GM19438 (cell line): ENCODE data around the gene C4B.
"Not testable (repeated sequence)": the region's sequence is repeated elsewhere in the genome, so short reads cannot be mapped to it uniquely, and the experiment has no call there.

Experiments
- ATAC-seq: cut with Tn5 transposase; IDR thresholded peaks from one replicate; pipeline ENCODE4 v1.9.1; 2021; ENCODE audit warnings: low read depth; ENCODE audit not compliant: unreplicated experiment

C4B gene

DNA sequence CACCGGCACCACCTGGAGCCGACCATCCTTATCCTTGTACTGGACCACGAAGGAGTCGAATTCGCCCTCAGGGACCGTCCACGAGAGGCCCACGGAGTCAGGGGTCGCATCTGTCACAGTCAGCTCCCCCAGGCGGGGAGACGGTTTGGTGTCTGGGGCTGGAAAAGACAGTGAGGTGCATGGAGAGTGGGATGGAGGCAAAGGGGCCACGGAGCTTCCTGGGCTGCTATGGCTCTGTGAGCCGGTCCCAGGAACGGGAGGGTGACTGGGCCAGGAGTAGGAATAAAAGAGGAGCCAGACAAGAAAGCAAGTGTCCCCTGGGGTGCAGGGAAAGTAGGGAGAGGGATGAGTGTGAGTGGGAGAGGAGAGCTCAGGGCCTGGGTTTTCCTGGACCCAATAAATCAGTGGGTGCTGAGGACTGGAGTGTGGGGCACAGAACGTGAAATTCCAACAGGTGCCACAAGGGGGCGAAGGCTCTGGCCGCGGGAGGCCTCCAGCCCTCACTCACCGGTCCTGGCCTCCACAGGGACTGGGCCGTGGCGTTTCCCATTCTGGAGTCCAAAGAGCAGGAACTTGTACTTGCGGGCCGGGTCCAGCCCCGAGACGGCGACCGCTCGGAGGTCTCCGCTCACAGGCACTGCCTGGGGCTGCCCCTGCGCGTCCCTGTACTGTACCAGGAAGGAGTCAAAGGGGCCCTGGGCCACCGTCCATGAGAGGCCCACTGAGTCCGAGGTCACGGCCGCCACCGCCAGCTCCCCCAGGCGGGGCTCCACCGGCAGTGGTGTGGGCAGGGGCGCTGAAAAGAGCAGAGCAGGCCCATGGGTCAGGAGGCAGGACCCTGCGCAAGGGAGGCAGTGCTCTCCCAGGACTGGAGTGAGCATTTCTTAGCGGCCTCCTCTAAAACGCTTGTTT, 33.5 kb downstream of the C4B start:
- no peak for ATAC-seq

DNA sequence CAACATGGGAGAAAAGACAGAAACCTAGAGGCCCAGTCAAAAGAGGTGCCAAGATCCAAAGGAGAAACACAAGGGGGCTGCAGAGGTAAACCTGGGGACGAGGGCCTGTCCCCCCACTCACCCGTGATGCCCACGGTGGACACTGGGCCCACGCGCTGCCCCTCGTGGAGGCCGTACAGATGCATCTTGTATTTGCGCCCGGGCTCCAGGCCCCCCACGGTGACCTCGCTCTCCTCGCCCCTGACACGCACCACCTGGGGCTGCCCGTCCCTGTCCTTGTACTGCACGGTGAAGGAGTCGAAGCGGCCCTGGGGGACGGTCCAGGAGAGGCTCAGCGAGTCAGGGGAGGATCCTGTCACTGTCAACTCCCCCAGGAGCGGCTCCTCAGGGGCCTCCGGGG, 34.6 kb downstream of the C4B start:
- ATAC-seq, result not testable (repeated sequence)

DNA sequence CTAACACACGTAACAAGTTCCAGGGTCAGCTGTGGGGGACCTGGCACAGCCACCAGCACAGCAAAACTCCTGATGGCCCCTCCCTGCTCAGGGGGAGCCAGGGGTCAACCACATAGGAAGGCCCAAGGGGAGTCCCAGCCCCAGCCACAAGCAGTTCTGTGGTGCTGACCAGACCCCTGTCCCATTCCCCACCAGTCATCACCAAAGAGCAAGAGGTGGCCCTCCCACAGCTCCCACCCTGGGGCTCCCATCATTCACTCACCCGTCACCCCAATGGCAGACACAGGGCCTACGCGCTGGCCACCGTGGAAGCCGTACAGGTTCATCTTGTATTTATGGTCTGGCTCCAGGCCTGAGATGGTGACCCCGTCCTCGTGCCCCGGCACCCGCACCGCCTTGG, 35.1 kb downstream of the C4B start:
- not testable (repeated sequence) for ATAC-seq

DNA sequence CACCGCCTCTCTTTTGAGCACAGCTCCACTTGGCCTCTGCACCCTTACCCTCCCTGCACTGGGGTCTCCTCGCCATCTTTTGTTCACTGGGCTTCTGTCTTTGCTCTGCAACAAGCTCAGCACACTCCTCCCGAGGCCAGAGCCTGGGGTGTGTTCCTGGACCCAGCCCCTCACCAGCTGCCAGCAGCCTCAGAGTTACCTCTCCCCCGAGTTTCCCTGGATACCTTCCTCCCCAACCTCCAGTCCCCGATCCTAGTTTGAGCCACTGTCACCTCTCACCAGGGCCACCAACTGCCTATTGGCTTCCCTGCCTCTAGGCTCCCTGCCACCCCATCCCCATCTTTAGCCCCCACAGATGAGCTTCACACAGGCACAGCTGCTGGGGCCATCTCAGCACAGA, 36.0 kb downstream of the C4B start:
- no peak for ATAC-seq

DNA sequence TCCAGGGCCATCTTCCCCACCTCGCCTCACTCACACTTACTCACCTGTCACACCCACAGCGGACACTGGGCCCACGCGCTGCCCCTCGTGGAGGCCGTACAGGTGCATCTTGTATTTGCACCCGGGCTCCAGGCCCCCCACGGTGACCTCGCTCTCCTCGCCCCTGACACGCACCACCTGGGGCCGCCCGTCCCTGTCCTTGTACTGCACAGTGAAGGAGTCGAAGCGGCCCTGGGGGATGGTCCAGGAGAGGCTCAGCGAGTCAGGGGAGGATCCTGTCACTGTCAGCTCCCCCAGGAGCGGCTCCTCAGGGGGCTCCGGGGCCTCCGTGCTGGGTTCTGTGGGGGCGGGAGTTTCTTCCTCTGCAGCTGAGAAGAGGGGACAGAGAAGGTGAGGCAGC, 38.0 kb downstream of the C4B start:
- ATAC-seq, result not testable (repeated sequence)

DNA sequence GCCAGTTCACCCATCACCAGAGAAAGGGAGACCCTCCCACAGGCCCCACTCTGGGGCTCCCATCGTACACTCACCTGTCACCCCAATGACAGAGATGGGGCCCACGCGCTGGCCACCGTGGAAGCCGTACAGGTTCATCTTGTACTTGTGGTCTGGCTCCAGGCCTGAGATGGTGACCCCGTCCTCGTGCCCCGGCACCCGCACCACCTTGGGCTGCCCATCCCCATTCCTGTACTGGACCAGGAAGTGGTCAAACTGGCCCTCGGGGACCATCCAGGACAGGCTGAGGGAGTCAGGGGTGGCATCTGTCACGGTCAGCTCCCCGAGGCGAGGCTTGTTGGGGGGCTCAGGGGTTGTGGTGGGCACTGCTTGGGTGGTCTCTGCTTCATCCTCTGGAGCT, 38.7 kb downstream of the C4B start:
- ATAC-seq, result not testable (repeated sequence)

DNA sequence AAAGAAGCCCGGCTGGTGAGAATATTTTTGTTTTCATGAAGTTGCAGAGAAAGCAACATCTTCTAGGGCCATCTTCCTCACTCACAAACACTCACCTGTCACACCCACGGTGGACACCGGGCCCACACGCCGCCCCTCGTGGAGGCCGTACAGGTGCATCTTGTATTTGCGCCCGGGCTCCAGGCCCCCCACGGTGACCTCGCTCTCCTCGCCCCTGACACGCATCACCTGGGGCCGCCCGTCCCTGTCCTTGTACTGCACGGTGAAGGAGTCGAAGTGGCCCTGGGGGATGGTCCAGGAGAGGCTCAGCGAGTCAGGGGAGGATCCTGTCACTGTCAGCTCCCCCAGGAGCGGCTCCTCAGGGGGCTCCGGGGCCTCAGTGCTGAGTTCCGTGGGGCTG, 41.2 kb downstream of the C4B start:
- not testable (repeated sequence) for ATAC-seq

DNA sequence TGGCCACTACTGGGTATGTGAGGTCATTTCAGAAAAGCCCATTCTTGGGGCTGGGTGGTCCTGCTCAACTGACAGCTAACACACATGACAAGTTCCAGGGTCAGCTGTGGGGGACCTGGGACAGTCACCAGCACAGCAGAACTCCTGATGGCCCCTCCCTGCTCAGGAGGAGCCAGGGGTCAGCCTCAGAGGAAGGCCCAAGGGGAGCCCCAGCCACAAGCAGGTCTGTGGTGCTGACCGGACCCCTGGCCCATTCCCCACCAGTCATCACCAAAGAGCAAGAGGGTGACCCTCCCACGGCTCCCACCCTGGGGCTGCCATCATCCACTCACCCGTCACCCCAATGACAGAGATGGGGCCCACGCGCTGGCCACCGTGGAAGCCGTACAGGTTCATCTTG, 41.7 kb downstream of the C4B start:
- ATAC-seq, result no peak

DNA sequence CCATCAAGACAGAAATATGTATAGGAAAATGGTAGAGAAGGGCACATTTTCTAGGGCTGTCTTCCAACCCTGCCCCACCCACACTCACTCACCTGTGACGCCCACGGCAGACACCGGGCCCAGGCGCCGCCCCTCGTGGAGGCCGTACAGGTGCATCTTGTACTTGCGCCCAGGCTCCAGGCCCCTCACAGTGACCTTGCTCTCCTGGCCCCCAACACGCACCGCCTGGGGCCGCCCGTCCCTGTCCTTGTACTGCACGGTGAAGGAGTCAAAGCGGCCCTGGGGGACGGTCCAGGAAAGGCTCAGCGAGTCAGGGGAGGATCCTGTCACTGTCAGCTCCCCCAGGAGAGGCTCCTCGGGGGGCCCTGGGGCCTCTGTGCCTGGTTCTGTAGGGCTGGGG, 43.4 kb downstream of the C4B start:
- ATAC-seq, result no peak

DNA sequence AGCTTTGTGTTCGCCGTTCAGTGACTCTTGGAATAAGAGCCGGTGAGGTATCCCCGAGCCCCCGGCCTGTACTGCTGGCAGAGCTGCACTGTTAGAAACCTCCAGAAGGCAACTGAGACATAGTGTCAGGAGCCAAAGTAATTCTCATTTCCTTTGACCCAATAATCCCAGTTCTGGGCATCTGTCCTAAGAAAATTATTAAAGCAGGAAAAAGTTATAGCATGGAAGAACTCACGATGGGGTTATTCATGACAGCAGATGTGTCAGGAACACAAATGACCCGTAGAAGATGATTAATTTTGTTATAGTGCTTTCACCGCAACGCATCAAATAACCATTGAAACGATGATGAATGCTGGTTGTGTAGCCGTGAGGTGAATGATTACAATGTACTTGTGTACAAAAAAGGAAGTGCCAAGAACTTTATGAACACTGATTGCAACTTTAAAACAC, 43.9 kb downstream of the C4B start:
- no peak for ATAC-seq

DNA sequence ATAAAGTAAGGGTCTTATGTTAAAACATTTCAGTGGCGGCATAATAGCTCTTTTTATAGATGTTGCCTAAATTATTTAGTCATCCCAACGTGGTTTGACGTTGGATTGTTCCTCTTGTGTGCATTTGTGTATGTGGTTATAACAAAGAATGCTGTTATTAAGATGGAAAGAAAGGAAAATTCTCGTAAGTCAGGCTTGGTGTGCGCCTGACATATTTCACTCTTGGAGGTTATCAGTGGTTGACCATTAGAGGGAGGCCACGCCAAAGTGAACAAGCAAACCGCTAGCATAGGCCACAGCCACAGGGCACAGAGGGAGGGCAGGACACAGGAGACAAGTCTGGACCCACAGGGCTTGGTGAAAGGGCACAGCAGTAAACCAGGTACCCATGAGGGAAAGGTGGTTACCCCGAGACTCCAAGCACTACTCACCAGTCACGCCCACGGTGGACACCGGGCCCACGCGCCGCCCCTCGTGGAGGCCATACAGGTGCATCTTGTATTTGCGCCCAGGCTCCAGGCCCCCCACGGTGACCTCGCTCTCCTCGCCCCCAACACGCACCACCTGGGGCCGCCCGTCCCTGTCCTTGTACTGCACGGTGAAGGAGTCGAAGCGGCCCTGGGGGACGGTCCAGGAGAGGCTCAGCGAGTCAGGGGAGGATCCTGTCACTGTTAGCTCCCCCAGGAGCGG, 46.5 kb downstream of the C4B start:
- ATAC-seq, result no peak

DNA sequence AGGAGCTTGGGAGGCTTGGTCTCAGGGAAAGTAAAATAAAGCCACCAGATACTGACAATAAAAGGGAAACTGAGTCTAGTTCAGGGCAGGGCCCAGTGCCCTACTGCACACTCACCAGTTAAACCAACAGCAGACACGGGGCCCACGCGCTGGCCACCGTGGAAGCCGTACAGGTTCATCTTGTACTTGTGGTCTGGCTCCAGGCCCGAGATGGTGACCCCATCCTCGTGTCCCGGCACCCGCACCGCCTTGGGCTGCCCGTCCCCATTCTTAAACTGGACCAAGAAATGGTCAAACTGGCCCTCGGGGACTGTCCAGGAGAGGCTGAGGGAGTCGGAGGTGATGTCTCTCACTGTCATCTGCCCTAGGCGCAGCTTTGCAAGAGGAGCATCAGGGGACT, 50.1 kb downstream of the C4B start:
- no peak for ATAC-seq

DNA sequence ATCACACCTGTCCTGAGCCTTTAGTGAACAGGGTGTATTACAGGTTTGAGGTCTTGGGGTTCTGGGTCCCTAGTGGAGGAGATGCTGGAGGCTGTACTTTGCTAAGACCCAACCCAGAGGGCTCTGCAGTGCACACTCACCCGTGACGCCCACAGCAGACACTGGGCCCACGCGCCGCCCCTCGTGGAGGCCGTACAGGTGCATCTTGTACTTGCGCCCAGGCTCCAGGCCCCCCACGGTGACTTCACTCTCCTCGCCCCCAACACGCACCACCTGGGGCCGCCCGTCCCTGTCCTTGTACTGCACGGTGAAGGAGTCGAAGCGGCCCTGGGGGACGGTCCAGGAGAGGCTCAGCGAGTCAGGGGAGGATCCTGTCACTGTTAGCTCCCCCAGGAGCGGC, 52.9 kb downstream of the C4B start:
- not testable (repeated sequence) for ATAC-seq

DNA sequence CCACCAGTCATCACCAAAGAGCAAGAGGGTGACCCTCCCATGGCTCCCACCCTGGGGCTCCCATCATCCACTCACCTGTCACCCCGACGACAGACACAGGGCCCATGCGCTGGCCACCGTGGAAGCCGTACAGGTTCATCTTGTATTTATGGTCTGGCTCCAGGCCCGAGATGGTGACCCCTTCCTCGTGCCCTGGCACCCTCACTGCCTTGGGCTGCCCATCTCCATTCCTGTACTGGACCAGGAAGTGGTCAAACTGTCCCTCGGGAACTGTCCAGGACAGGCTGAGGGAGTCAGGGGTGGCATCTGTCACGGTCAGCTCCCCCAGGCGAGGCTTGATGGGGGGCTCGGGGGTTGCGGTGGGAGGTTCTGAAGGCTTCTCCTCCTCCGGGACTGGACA, 53.7 kb downstream of the C4B start:
- not testable (repeated sequence) for ATAC-seq

DNA sequence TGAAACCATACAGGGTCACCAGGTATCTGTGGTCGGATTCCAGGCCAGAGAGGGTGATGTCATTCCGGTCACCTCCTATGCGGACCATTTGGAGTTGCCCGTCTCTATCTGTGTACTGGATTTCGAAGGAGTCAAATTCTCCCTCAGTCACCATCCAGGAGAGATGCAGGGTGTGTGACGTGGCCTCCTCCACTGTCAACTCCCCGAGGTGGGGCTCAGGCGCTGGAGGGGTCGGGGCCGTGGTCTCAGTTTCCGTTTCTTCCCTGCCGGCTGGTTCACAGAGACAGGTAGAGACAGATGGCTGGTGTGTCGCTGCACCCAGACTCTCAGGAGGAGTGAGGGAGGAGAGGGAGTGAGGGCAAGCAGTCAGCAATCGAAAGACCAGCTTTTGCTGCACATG, 54.3 kb downstream of the C4B start:
- no peak for ATAC-seq

DNA sequence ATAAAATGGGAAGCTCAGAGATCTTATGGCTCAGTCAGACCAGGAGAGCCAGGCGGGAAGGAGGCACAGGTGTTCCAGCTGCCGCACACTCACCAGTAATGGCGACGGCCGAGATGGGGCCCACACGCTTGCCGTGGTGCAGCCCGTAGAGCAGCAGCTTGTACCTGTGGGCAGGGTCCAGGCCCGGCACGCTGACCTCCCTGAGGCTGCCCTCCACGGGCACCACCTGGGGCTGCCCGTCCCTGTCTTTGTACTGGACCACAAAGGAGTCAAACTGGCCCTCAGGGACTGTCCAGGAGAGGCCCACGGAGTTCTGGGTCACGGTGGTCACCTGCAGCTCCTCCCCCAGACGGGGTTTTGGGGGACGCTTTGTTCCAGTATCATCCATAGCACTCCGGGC, 54.9 kb downstream of the C4B start:
- ATAC-seq, result no peak

DNA sequence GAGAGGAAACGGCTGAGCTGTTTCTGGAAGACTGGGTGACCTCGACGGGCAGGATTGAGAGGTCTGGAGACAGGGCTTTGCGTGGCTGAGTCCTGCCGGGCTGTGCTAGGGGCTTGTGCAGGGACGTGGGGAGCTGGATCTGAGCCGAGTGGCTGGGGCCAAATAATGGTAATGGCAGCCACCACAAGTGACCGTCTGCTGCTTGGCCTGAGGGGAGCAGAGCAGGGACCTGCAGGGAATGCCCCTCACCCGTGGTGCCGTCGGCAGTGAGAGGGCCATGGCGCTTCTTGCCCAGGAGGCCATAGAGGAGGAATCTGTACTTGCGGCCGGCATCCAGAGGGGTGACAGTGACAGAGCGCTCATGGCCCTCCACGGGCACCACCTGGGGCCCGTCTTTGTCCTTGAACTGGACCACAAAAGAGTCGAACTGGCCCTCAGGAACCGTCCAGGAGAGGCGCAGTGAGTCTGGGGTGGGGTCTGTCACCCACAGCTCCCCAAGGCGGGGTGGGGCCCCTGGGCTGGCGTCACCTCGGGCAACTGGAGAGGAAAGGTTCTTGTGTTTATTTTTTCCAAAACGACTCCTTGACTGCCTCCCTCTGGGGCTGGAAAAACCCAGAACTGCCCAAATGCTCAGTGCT, 55.4 kb downstream of the C4B start:
- no peak for ATAC-seq

DNA sequence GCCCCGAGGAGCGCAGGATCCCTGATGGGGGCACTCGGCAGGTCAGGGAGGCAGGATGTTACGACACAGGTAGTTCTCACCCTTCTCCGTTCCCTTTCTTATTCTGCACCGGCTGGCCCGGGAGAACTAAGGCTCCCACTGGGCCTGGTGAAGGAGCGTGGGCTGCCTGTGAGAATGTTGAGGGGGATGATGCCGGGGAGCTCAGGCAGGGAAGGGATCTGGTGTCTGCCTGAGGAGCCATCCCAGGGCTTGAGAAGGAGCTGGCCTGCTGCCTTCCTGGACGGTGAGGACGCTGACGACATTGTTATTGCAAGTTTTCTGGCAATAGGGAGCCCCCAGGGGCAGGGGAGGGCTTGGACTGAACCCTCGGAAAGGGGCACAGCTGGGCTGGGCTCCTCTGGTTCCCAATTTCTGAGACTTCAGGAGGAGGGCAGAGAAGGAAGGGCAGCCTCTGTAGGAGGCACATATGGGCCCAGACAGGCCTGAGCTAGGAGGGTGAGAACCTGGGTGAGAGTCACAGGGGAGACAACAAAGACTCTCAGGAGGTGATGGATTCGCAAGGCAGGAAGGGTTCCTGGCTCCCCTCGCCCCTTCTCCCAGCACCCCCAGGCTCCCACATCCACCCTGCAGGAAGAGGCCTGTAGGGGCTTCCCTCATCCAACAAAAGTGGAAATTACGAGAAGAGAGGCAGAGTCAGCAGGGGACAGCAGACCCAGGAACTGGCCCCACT, 56.4 kb downstream of the C4B start:
- ATAC-seq, result no peak

DNA sequence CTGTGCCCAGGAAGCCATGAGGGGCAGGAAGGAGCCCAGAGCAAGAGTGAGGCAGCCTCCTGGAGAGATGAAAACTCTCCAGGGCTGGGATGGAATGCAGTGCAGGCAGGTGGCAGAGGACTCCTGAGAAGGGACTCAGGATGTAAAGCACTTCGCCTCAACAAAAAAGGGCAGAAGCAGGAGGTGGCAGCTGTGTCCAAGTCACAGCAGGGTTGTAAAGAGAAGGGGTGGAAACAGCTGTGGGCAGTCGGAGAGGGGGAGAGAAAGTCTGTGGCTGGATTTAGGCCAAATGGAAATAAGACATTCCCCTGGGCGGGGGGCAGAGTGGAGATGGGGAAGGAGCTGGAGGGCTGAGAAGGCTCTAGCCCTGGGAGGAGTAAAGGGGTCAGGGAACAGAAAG, 58.5 kb downstream of the C4B start:
- no peak for ATAC-seq

DNA sequence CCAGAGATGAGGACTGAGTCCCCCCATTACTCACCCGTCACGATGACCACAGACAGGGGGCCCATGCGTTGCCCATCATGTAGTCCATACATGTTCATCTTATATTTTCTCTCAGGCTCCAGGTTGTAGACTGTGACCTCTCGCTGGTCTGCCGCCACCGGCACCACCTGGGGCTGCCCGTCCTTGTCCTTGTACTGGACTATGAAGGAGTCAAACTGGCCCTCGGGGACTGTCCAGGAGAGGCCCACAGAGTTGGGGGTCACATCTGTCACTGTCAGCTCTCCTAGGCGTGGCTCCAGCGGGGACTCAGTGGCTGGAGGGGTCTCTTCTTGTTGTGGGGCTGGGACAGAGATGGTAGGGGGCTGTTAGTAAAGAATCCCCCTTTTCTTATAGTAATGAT, 59.0 kb downstream of the C4B start:
- no peak for ATAC-seq
